ENCODE results near the gene RNF220.

The RNF220 gene

GRCh38 chr1:44587796-44588460 is 182.9 kb downstream of the RNF220 start:
- no peak for DNase-seq (ENCODE audit: low read depth)

- DNase-seq (ENCODE audit: low read depth) = no peak
Measured at GRCh38 chr1:44588551-44589210, 183.6 kb downstream of the RNF220 start.

DNA sequence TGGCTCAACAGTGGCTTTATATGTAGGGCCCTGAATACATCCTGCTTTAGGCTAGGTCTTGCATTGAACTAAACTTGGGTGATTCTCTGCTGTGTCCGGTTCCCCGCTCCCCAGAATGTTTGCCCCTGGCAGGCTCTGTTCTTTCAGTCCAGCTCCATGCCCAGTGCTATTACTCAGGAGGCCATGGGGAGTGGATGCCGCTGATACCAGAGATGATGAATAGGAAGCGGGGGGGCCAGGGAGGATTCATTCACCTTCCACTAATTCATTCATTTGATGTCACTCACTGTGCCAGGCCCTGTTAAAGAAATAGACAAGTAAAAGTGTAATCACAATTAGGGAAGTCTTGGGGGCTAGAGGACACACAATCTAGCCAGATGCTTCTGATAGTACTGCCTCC is 185.4 kb downstream of the RNF220 start:
- DNase-seq (ENCODE audit: low read depth) = no peak

- DNase-seq (ENCODE audit: low read depth) = no peak
Measured at GRCh38 chr1:44591381-44591780, 186.3 kb downstream of the RNF220 start.

GRCh38 chr1:44592208-44593145 is 187.4 kb downstream of the RNF220 start:
- DNase-seq (ENCODE audit: low read depth) = no peak

GRCh38 chr1:44594353-44594752 is 189.3 kb downstream of the RNF220 start:
- DNase-seq (ENCODE audit: low read depth) = no peak

DNA sequence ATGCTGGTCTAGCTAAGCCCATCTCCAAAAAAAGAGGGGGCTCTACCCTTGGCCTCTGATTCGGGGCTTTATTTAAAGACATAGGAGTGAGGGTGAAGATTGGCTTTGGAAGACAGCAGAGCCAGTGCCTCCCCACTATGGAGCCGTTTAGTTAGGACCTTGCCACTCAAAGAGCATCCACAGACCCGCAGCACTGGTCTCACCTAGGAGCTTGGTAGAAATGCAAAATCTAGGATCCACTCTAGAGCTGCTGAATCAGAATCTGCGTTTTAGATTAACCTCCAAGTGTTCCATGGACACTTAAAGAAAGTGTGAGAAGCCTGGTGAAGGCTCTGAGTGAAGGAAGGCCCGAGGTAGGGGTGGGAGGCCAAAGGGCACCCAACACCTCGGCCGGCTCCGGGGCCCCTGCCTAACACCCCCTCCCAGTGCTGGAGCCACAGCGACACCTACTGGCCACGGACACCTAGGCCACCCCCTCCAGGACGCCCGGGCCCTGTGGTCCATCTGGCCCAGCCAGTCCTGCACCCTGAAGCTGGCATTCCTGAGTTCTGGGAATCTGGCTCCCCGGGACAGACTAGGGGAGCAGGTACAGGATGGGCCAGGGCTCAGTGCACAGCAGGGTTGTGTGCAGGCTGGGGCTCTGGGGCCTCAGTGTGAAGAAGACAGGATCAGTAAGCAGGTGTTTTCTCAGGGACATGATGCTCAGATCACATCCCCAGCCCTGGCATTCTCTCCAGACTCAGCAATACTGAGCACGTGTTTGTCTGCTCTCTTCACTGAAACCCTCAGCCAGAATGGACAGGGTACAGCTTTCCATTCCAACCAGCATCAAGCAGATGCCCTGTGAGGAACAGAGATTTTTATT is 190.0 kb downstream of the RNF220 start:
- peak; percentile 76 for DNase-seq (ENCODE audit: low read depth)

- no peak for DNase-seq (ENCODE audit: low read depth)
Measured at GRCh38 chr1:44596511-44596910, 191.5 kb downstream of the RNF220 start.

DNA sequence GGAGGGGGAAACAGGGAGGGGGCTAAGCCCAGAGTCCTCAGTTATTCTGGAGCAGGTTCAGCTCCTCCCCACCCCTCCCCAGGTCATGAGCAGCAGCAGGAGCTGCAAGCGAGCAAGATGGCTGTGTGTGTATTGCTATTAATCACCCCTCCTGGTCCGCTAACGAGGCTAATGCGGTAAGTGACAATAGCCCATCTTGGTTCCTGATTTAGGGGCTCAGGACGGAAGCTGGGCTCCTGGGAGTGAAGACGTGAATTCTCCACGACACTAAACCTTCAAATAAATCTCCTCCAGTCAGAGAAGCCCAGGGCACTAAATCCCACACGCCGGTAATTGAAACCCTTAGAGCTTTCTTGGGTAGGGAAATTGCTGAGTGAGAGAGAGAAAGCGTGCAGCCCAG is 193.1 kb downstream of the RNF220 start:
- DNase-seq (ENCODE audit: low read depth) = no peak

DNA sequence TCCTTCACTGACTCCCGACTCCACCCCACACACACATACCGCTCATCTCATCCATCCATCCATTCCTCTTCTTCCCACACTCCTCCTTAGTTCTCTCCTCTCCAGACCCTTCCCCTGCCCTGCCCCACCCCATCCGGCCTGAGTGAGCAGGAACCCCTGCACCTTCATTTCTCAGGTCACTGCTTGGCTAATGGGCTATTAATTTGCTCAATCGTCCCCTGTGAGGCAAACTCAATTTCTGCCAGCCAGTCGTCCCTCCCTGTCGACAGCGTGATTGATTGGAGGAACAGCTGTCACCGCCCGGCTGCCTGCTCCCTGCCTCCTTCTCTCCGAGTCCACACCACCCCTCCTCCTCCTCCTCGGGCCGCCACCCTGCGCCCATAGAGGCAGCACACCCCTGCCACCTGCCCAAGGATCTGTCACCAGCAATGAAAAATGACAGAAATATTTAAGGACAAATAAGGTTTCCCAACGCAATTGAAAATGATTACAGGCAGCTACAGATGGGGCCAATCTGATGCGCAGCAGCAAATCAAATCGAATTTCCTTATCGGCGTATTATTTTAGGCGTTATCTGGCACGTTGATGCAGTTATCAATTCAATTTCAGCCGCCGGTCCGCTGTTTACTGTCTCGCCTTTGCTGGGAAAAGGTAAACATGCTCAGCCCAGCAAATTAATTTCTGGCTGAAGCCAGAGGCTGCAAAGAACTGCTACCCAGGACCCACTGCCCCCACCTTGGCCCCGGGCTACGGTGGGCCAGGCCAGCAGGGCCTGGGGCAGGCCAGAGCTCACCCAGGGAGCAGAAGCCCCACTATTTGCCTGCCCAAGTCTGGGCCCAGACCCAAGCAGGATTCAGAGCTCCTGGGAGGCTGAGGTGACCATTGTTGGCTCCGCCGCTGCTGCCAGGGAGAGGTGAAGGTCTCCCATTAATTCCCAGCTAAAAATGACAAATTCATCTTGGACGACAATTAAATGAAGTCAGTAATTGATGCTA is 197.9 kb downstream of the RNF220 start:
- no peak for DNase-seq (ENCODE audit: low read depth)

- no peak for DNase-seq (ENCODE audit: low read depth)
Measured at GRCh38 chr1:44603718-44604117, 198.7 kb downstream of the RNF220 start.

DNA sequence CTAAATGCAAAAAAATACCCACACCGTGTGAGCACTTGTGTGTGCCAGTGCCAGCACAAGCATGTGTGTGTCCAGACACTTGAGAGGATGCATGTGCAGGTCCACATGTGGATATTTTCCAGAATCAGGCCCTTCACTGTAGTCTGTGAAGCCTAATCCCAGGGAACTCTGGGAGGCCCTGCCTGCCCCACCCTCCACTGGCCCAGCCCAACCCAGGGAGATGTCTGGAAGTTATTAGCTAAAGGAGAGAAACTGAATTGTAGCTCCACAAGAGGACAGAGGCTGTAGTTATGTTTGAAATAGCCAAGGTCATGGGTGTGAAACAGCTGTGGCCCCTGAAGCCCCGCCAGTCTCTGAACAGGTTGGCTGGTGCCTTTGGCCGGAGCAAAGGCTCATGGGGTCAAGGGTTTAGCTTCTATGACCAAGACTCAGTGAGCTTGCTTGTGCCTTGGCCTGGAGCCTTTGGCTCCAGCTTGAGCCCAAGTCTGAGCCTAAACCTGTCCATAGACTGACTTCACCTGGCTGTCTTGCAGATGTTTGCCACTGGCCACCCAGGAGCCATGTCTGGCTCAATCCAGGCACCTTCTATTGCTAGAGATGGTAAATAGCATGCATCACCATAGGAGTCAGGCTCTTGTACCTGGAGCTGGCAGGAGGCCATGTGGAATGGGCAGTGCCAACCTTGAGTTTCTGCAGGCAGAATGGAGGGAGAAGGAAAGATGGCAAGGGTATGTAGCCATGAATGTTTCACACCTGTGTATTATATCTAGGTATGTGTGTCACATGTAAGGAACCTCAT is 199.3 kb downstream of the RNF220 start:
- DNase-seq (ENCODE audit: low read depth) = no peak

DNA sequence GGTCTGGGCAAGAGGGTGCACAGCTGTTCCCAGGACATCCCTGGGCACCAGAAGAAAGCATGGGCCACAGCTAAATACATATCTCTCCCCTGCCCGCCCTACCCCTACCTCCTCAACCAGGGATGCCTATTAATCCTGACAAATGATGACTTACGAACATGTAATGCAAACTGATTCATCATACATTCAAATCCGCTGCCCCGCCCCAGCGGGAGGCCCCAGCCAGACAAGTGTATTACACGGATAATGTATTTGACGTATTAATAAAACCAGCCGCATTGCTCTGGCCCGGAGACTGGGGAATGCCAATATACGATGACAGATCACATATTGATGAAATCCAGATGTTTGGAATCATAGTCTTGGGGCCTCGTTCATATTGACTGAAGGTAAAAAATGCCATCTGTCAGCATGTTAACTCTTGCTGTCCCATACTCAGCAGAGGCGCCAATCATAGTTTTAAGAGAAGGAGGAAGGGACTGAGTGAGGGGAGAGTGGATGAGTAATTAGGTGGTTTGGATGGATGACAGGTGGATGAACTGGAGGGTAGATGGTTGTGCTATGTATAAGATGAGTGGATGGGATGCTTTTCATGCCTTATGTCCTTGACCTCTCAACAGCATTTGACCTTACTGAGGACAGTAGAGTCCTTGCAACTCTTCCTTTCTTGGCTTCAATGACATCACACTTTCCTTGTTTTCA is 201.0 kb downstream of the RNF220 start:
- no peak for DNase-seq (ENCODE audit: low read depth)

DNA sequence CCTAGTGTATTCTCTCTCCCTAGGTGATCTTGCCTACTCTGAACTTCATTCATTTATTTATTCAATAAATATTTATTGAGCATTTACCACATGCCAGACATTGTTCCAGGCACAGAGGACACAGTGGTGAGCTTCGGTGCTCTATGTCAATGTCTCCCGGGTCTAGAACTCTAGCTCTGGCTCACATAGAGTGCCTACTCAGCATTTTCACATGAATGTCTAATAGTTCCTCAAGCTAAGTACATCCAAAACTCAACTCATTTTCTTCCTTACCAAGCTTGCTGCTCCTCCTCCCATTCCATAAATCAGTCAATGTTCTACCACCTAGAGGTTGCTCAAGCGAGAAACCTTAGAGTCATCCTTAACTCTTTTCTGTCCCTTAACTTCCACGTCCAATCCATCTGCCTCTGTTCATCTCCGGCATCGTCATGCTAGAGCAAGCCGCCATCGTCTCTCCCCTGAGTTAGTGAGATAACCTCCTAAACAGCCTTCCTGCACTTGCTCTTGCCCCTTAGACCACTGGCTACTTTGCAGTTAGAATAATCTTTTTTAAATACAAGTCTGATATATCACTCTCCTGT is 201.7 kb downstream of the RNF220 start:
- DNase-seq (ENCODE audit: low read depth) = no peak

- no peak for DNase-seq (ENCODE audit: low read depth)
Measured at GRCh38 chr1:44608141-44608540, 203.1 kb downstream of the RNF220 start.

GRCh38 chr1:44609412-44609767 is 204.3 kb downstream of the RNF220 start:
- DNase-seq (ENCODE audit: low read depth) = no peak

- DNase-seq (ENCODE audit: low read depth) = no peak
Measured at GRCh38 chr1:44609768-44610526, 204.9 kb downstream of the RNF220 start.

GRCh38 chr1:44610527-44611148 is 205.6 kb downstream of the RNF220 start:
- DNase-seq (ENCODE audit: low read depth) = no peak
